ENCODE data around the gene MED23. TPM values are rescaled to one million over a fixed set of nuclear protein-coding genes. Genes with fewer than 3 reads are reported as not detected.

MED23 gene
- polyA plus RNA-seq, 1 of the 3 experiments (the other 2 are of a cell fraction), result 10.1 TPM

GRCh38 chr6:131642987-131643611, 15.1 kb upstream of the MED23 start:
- no peaks in the 10 kb centered on the region for H3K27me3 ChIP-seq (ENCODE audit: insufficient read depth)
- no peaks in the 10 kb centered on the region for H3F3A ChIP-seq (replicated peaks; ENCODE audit: insufficient read depth)
- no peaks in the 10 kb centered on the region for H3K4me1 ChIP-seq (ENCODE audit: control insufficient read depth in 1 of 2, insufficient read depth in 2 of 2, low read depth in 1 of 2, low read length in 1 of 2)
- no peak overlapping the region for H3K27ac ChIP-seq (ENCODE audit: low read depth in 2 of 2, low read length in 1 of 2)
- TF ChIP-seq GATA2 (CRISPR knock-in tag; IDR thresholded peaks at IDR 0.05), result no peak
- TF ChIP-seq NRF1 (IDR thresholded peaks at IDR 0.05; ENCODE audit: low read depth, low read length), result no peak
- no peak for TF ChIP-seq RAD21 (IDR thresholded peaks at IDR 0.05; ENCODE audit: low read length)
- no peak for TF ChIP-seq RXRA (IDR thresholded peaks at IDR 0.05; ENCODE audit: borderline replicate concordance, low read depth)
- TF ChIP-seq MAX (IDR thresholded peaks at IDR 0.05; ENCODE audit: low read depth), result no peak
- no peak for TF ChIP-seq MXI1 (IDR thresholded peaks at IDR 0.05; ENCODE audit: low read depth, low read length)
- no peak for TF ChIP-seq RCOR1 (IDR thresholded peaks at IDR 0.05; ENCODE audit: low read length)
- TF ChIP-seq FOXJ3 (CRISPR knock-in tag; IDR thresholded peaks at IDR 0.05), result no peak
- TF ChIP-seq CHD2 (IDR thresholded peaks at IDR 0.05; ENCODE audit: low read length, partially characterized antibody), result no peak
- no peak for TF ChIP-seq FOSL2 (IDR thresholded peaks at IDR 0.05; ENCODE audit: borderline replicate concordance, low read depth)
- TF ChIP-seq REST (IDR thresholded peaks at IDR 0.05; ENCODE audit: low read depth, low read length), result no peak
- TF ChIP-seq YY1 (IDR thresholded peaks at IDR 0.05; ENCODE audit: low read depth), result no peak
- no peak for TF ChIP-seq TAF1 (IDR thresholded peaks at IDR 0.05; ENCODE audit: borderline replicate concordance, low read depth, low read length)
- no peaks in the 10 kb centered on the region for H3K9me2 ChIP-seq
- no peak overlapping the region for H3K9ac ChIP-seq
- no peak overlapping the region for H2AFZ ChIP-seq (ENCODE audit: low read depth)
- H3K36me3 ChIP-seq (replicated peaks in 1 of 2; ENCODE audit: control insufficient read depth in 1 of 2, insufficient read depth in 2 of 2, low read length in 1 of 2), result no peaks in the 10 kb centered on the region
- ChIA-PET CTCF (interaction anchor here (0.9 kb wide), 1 partner anchor 15 kb away, joined by 4 read pairs; no protein-coding TSS in a partner anchor), POLR2A (no interaction called here)
- no peak overlapping the region for H3K4me2 ChIP-seq
- DNase-seq, result no peak
- H3K79me2 ChIP-seq (ENCODE audit: insufficient read depth), result no peaks in the 10 kb centered on the region
- H4K20me1 ChIP-seq (ENCODE audit: insufficient read depth), result no peaks in the 10 kb centered on the region
- H3K9me3 ChIP-seq, result no peaks in the 10 kb centered on the region
- no peak overlapping the region for H3K4me3 ChIP-seq (ENCODE audit: low read depth in 2 of 2, low read length in 1 of 2)
- WGBS (ENCODE audit: low lambda C conversion rate), result 3% methylated on average over 3 of the region's 3 CpGs

GRCh38 chr6:131642565-131642964, 14.5 kb upstream of the MED23 start:
- DNase-seq, result no peak
- CTCF ChIA-PET, result interaction anchor here (0.9 kb wide), 1 partner anchor 14 kb away, joined by 4 read pairs; no protein-coding TSS in a partner anchor

More at GRCh38 chr6:131642565-131642964, 14.5 kb upstream of the MED23 start:
- Histone ChIP-seq H3K9me3 (no peaks in the 10 kb centered on the region), H3F3A (replicated peaks; ENCODE audit: insufficient read depth) (no peaks in the 10 kb centered on the region), H4K20me1 (ENCODE audit: insufficient read depth) (no peaks in the 10 kb centered on the region), H3K9ac (no peak overlapping the region), H2AFZ (ENCODE audit: low read depth) (no peak overlapping the region), H3K9me2 (no peaks in the 10 kb centered on the region), H3K79me2 (ENCODE audit: insufficient read depth) (no peaks in the 10 kb centered on the region), H3K27me3 (ENCODE audit: insufficient read depth) (no peaks in the 10 kb centered on the region), H3K4me3 (ENCODE audit: low read depth in 2 of 2, low read length in 1 of 2) (no peak overlapping the region), H3K4me2 (no peak overlapping the region), H3K4me1 (ENCODE audit: control insufficient read depth in 1 of 2, insufficient read depth in 2 of 2, low read depth in 1 of 2, low read length in 1 of 2) (no peaks in the 10 kb centered on the region), H3K36me3 (replicated peaks in 1 of 2; ENCODE audit: control insufficient read depth in 1 of 2, insufficient read depth in 2 of 2, low read length in 1 of 2) (no peaks in the 10 kb centered on the region), H3K27ac (ENCODE audit: low read depth in 2 of 2, low read length in 1 of 2) (no peak overlapping the region)
- 22% methylated on average over 6 of the region's 6 CpGs for WGBS (ENCODE audit: low lambda C conversion rate)
- POLR2A ChIA-PET, result no interaction called here
- TF ChIP-seq CTCF (IDR thresholded peaks at IDR 0.05) (no peak), USF1 (IDR thresholded peaks at IDR 0.05; ENCODE audit: borderline replicate concordance, low read depth) (no peak), SIN3A (IDR thresholded peaks at IDR 0.05; ENCODE audit: borderline replicate concordance, low read depth, low read length) (no peak), NRF1 (IDR thresholded peaks at IDR 0.05; ENCODE audit: low read depth, low read length) (no peak), ELF1 (IDR thresholded peaks at IDR 0.05) (no peak), JUND (IDR thresholded peaks at IDR 0.05) (no peak)

Data from SK-N-SH (cell line).